SK-N-SH (cell line): ENCODE data around the gene ARRDC2.

Source experiments
- CHD2 ChIP-seq: fragments of 150-350 bp; IDR thresholded peaks from 2 replicates; pipeline ENCODE4 v1.6.1; 2018; ENCODE audit warnings: low read length; ENCODE audit not compliant: partially characterized antibody
- MEF2A ChIP-seq: IDR thresholded peaks from 2 replicates; pipeline ENCODE4 v1.4.0; 2012; ENCODE audit warnings: low read depth, borderline replicate concordance
- TF ChIP-seq, protein P1 (sequence below): IDR thresholded peaks from 2 replicates; pipeline ENCODE4 v1.6.1; 2012; ENCODE audit warnings: mild to moderate bottlenecking, low read depth, low read length, moderate library complexity
- TF ChIP-seq, protein P2 (sequence below): fragments of 200-600 bp; sonication (generic); IDR thresholded peaks from 2 replicates; pipeline ENCODE4 v1.6.1; 2017; ENCODE audit warnings: antibody characterized with exemption, mild to moderate bottlenecking, moderate library complexity

DNA sequence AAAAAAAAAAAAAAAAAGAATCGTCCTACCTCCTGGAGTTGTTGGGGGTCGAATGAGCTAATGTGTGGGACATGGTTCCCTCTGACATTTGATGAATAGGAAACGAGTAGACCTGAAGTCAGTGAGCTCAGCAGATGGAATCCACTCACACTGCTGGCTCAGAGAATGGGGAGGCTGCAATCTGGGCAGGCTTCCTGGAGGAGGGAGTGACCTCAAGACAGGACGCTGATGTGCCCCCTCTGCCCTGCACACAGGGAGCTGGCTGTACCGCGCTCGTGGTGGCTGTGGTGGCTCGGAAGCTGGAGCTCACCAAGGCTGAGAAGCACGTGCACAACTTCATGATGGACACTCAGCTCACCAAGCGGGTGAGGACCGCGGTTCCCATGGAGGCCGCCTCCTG lies 19.8 kb upstream of the ARRDC2 start:
- TF ChIP-seq, protein P1, sequence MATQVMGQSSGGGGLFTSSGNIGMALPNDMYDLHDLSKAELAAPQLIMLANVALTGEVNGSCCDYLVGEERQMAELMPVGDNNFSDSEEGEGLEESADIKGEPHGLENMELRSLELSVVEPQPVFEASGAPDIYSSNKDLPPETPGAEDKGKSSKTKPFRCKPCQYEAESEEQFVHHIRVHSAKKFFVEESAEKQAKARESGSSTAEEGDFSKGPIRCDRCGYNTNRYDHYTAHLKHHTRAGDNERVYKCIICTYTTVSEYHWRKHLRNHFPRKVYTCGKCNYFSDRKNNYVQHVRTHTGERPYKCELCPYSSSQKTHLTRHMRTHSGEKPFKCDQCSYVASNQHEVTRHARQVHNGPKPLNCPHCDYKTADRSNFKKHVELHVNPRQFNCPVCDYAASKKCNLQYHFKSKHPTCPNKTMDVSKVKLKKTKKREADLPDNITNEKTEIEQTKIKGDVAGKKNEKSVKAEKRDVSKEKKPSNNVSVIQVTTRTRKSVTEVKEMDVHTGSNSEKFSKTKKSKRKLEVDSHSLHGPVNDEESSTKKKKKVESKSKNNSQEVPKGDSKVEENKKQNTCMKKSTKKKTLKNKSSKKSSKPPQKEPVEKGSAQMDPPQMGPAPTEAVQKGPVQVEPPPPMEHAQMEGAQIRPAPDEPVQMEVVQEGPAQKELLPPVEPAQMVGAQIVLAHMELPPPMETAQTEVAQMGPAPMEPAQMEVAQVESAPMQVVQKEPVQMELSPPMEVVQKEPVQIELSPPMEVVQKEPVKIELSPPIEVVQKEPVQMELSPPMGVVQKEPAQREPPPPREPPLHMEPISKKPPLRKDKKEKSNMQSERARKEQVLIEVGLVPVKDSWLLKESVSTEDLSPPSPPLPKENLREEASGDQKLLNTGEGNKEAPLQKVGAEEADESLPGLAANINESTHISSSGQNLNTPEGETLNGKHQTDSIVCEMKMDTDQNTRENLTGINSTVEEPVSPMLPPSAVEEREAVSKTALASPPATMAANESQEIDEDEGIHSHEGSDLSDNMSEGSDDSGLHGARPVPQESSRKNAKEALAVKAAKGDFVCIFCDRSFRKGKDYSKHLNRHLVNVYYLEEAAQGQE = no peak
- TF ChIP-seq, protein P2, sequence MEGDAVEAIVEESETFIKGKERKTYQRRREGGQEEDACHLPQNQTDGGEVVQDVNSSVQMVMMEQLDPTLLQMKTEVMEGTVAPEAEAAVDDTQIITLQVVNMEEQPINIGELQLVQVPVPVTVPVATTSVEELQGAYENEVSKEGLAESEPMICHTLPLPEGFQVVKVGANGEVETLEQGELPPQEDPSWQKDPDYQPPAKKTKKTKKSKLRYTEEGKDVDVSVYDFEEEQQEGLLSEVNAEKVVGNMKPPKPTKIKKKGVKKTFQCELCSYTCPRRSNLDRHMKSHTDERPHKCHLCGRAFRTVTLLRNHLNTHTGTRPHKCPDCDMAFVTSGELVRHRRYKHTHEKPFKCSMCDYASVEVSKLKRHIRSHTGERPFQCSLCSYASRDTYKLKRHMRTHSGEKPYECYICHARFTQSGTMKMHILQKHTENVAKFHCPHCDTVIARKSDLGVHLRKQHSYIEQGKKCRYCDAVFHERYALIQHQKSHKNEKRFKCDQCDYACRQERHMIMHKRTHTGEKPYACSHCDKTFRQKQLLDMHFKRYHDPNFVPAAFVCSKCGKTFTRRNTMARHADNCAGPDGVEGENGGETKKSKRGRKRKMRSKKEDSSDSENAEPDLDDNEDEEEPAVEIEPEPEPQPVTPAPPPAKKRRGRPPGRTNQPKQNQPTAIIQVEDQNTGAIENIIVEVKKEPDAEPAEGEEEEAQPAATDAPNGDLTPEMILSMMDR = no peak
- TF ChIP-seq CHD2 (no peak), MEF2A (no peak)
